NCI-H1048 (cell line): ENCODE data around the gene LIPN.
"Not testable (repeated sequence)": the region's sequence is repeated elsewhere in the genome, so short reads cannot be mapped to it uniquely, and the experiment has no call there.

Experiments
- DNase-seq: peaks from one replicate; lab custom pipeline; 2025; lab: John Stamatoyannopoulos, UW

Gene LIPN

GRCh38 chr10:88759366-88760101, at the start of gene LIPN:
Gene LIPN (plus strand): TSS chr10:88760020. CDS start chr10:88761406, 1,386 bp downstream.
- DNase-seq: no peak

GRCh38 chr10:88715517-88715916, 44.3 kb upstream of the LIPN start:
- no peak for DNase-seq

GRCh38 chr10:88721392-88721791, 38.4 kb upstream of the LIPN start:
- no peak for DNase-seq

GRCh38 chr10:88725798-88726197, 34.0 kb upstream of the LIPN start:
- DNase-seq: no peak

- DNase-seq: no peak
These were observed 31.6 kb upstream of the LIPN start for GRCh38 chr10:88728107-88728763.

- no peak for DNase-seq
These were observed 29.0 kb upstream of the LIPN start for GRCh38 chr10:88730864-88731263.

- no peak for DNase-seq
These were observed 28.5 kb upstream of the LIPN start for GRCh38 chr10:88731296-88731695.

- DNase-seq: no peak
These were observed 26.6 kb upstream of the LIPN start for GRCh38 chr10:88733215-88733614.

- no peak for DNase-seq
These were observed 24.2 kb upstream of the LIPN start for GRCh38 chr10:88735661-88736060.

GRCh38 chr10:88741921-88742320, 17.9 kb upstream of the LIPN start:
- DNase-seq: not testable (repeated sequence)

- no peak for DNase-seq
These were observed 17.4 kb upstream of the LIPN start for GRCh38 chr10:88742448-88742847.

- no peak for DNase-seq
These were observed 15.8 kb upstream of the LIPN start for GRCh38 chr10:88744002-88744401.

GRCh38 chr10:88745633-88746032, 14.2 kb upstream of the LIPN start:
- DNase-seq: no peak

- DNase-seq: no peak
These were observed 5.5 kb upstream of the LIPN start for GRCh38 chr10:88754287-88754686.

GRCh38 chr10:88755753-88756152, 4.1 kb upstream of the LIPN start:
- DNase-seq: no peak

- no peak for DNase-seq
These were observed 3.2 kb upstream of the LIPN start for GRCh38 chr10:88756660-88757059.

- no peak for DNase-seq
These were observed 3.1 kb downstream of the LIPN start for GRCh38 chr10:88762906-88763305.

GRCh38 chr10:88763441-88763840, 3.6 kb downstream of the LIPN start:
- no peak for DNase-seq

- no peak for DNase-seq
These were observed 4.3 kb downstream of the LIPN start for GRCh38 chr10:88764110-88764509.

GRCh38 chr10:88765816-88766215, 6.0 kb downstream of the LIPN start:
- DNase-seq: no peak

- no peak for DNase-seq
These were observed 9.6 kb downstream of the LIPN start for GRCh38 chr10:88769384-88769783.

- DNase-seq: no peak
These were observed 21.4 kb downstream of the LIPN start for GRCh38 chr10:88781206-88781605.

- no peak for DNase-seq
These were observed 22.4 kb downstream of the LIPN start for GRCh38 chr10:88782222-88782621.

GRCh38 chr10:88783724-88784123, 23.9 kb downstream of the LIPN start:
- DNase-seq: no peak
